GM12878 (cell line): ENCODE data around the gene NFE2L2. TPM values are rescaled to one million over a fixed set of nuclear protein-coding genes. Genes with fewer than 3 reads are reported as not detected.

ENCODE experiments used
- ATAC-seq: fragments of 200-7000 bp; cut with Tn5 transposase; 3 replicates; pipeline ENCODE4 v1.9.1; 2020; ENCODE audit warnings: mild to moderate bottlenecking, moderate library complexity
- BruUV-seq: library from RNA; stranded (reverse); fragments of 400-500 nt; replicated peaks from 2 replicates; lab custom pipeline; 2021; lab: Mats Ljungman, UMichigan
- CTCF ChIA-PET: fragments of 300-600 bp; sonication (Branson Sonifier 250); formaldehyde crosslinking; extraction: SDS; loops from one replicate; lab custom pipeline; 2021; ENCODE audit warnings: inconsistent platforms; lab: Yijun Ruan, JAX
- POLR2A ChIA-PET: fragments of 350-600 bp; formaldehyde crosslinking; extraction: SDS; loops from one replicate; lab custom pipeline; 2021; ENCODE audit warnings: inconsistent platforms; lab: Charles Lee
- RAD21 ChIA-PET: fragments of 300-600 bp; sonication (Branson Sonifier 250); formaldehyde crosslinking; loops from one replicate; lab custom pipeline; 2023; ENCODE audit warnings: antibody characterized with exemption; ENCODE audit not compliant: unreplicated experiment; lab: Charles Lee
- SMC1A ChIA-PET: fragments of 300-600 bp; sonication (Branson Sonifier 250); formaldehyde crosslinking; loops from one replicate; lab custom pipeline; 2023; ENCODE audit not compliant: unreplicated experiment, uncharacterized antibody; lab: Charles Lee
- DNase-seq: peaks from one replicate; pipeline ENCODE4 v3.0.0-alpha.2; 2011; ENCODE audit warnings: low read depth, low spot score
- FAIRE-seq: peaks from 3 replicates; lab custom pipeline; 2011; peaks lifted over from hg19 to GRCh38; lab: Jason Lieb, UNC
- H2AFZ ChIP-seq: 2 replicates; pipeline ENCODE4 v1.6.0; 2011; ENCODE audit warnings: low read depth, low read length, control low read depth; ENCODE audit not compliant: control insufficient read depth
- H3K27ac ChIP-seq: 2 replicates; pipeline ENCODE4 v1.5.1; 2011; ENCODE audit warnings: control low read depth; ENCODE audit not compliant: control insufficient read depth, insufficient read depth
- H3K27me3 ChIP-seq, 2 experiments: replicated peaks in 1 of 2; 2 replicates each; pipeline versions ENCODE4 v1.6.0 to v1.6.1; 2011; ENCODE audit warnings: low read length in 1 of 2; ENCODE audit not compliant: control insufficient read depth in 2 of 2, insufficient read depth in 2 of 2
- H3K36me3 ChIP-seq, 2 experiments: 2 replicates each; pipeline ENCODE4 v1.5.1; 2011; ENCODE audit warnings: low read length in 1 of 2; ENCODE audit not compliant: control insufficient read depth in 2 of 2, insufficient read depth in 2 of 2
- H3K4me1 ChIP-seq: 2 replicates; pipeline ENCODE4 v1.6.1; 2011; ENCODE audit warnings: mild to moderate bottlenecking, low read length, moderate library complexity, mixed read lengths; ENCODE audit not compliant: control insufficient read depth, insufficient read depth
- H3K4me2 ChIP-seq: 2 replicates; pipeline ENCODE4 v1.6.0; 2011; ENCODE audit warnings: control low read depth; ENCODE audit not compliant: control insufficient read depth, insufficient read depth
- H3K4me3 ChIP-seq: fragments of 200-600 bp; sonication (generic); 2 replicates; pipeline ENCODE4 v1.5.1; 2016
- H3K79me2 ChIP-seq: 2 replicates; pipeline ENCODE4 v1.6.0; 2011; ENCODE audit warnings: low read length; ENCODE audit not compliant: control insufficient read depth, insufficient read depth
- H3K9ac ChIP-seq: 2 replicates; pipeline ENCODE4 v1.8.0; 2011; ENCODE audit warnings: low read length, control low read depth, mixed read lengths; ENCODE audit not compliant: control insufficient read depth, insufficient read depth
- H3K9me3 ChIP-seq: replicated peaks from 3 replicates; pipeline ENCODE4 v1.5.1; 2011; ENCODE audit warnings: mild to moderate bottlenecking, low read length; ENCODE audit not compliant: control insufficient read depth, insufficient read depth
- H4K20me1 ChIP-seq: 2 replicates; pipeline ENCODE4 v1.6.0; 2011; ENCODE audit not compliant: control insufficient read depth, insufficient read depth
- CEBPZ ChIP-seq: fragments of 150-350 bp; IDR thresholded peaks from 2 replicates; pipeline ENCODE4 v1.6.1; 2016; ENCODE audit warnings: low read depth, low read length
- ESRRA ChIP-seq: IDR thresholded peaks from 2 replicates; pipeline ENCODE4 v1.6.1; 2012; ENCODE audit warnings: mild to moderate bottlenecking, low read length, improper control_type of control experiment
- HDGF ChIP-seq: fragments of 450-650 bp; IDR thresholded peaks from 2 replicates; pipeline ENCODE4 v1.6.1; 2016; ENCODE audit warnings: antibody characterized with exemption
- POLR2AphosphoS2 ChIP-seq: IDR thresholded peaks from 2 replicates; pipeline ENCODE4 v1.6.1; 2011; ENCODE audit warnings: low read depth, mild to moderate bottlenecking, low read length, improper control_type of control experiment, moderate library complexity
- SKIL ChIP-seq: fragments of 450-650 bp; IDR thresholded peaks from 2 replicates; pipeline ENCODE4 v1.6.1; 2017; ENCODE audit warnings: mild to moderate bottlenecking, low read depth, inconsistent platforms; ENCODE audit not compliant: poor library complexity, severe bottlenecking
- SMC3 ChIP-seq: IDR thresholded peaks from 2 replicates; pipeline ENCODE4 v1.6.1; 2011; ENCODE audit warnings: low read length, improper control_type of control experiment, borderline replicate concordance
- STAT3 ChIP-seq: IDR thresholded peaks from 2 replicates; pipeline ENCODE4 v1.6.1; 2011; ENCODE audit warnings: low read depth, low read length, improper control_type of control experiment
- TCF12 ChIP-seq: IDR thresholded peaks from 2 replicates; pipeline ENCODE4 v1.6.1; 2011; ENCODE audit warnings: low read depth, mild to moderate bottlenecking, low read length
- USF1 ChIP-seq: IDR thresholded peaks from 2 replicates; pipeline ENCODE4 v1.6.1; 2011; ENCODE audit warnings: borderline replicate concordance, low read depth, mild to moderate bottlenecking, moderate library complexity, mixed read lengths, low read length; ENCODE audit not compliant: insufficient read depth; ENCODE audit errors: extremely low read length
- WGBS: methylation state at CpG from one replicate; pipeline ENCODE4 v1.1.6; 2016; ENCODE audit warnings: low lambda C conversion rate; ENCODE audit not compliant: insufficient replicate concordance, insufficient coverage; ENCODE audit errors: missing lambda C conversion rate; 5-methylcytosine and 5-hydroxymethylcytosine counted together
- in situ Hi-C: fragments of 300-500 bp; cut with MboI; formaldehyde crosslinking; loops from 9 replicates; pipeline ENCODE4 v1.14.3; 2018; ENCODE audit warnings: mixed read lengths
- intact Hi-C: fragments of 100-400 bp; cut with micrococcal nuclease; formaldehyde crosslinking; loops from one replicate; pipeline ENCODE4 v1.14.2; 2022; ENCODE audit not compliant: unreplicated experiment
- polyA plus RNA-seq, 11 experiments: library from polyadenylated mRNA; depleted of rRNA in 4 of 11; unstranded in 6 of 11; stranded (reverse) in 5 of 11; fragments of >200 nt; fragmentation: Nextera tagmentation in 4 of 11; fragmentation: Illumina TruSeq in 1 of 11; extraction: Ambion mirVana in 4 of 11; extraction: Trizol in 1 of 11; gene quantifications; 1 replicate in 1 of 11; 2 replicates in 10 of 11; pipeline versions ENCODE4 v1.2.1 to v1.2.3, GENCODE V29; 2011 to 2016; ENCODE audit warnings: inconsistent platforms in 2 of 11, missing spikeins in 2 of 11, low read depth in 1 of 11
- total RNA-seq, 4 experiments: library from RNA; depleted of rRNA in 3 of 4; stranded (reverse); fragments of >200 nt in 3 of 4; fragmentation: Illumina TruSeq in 1 of 4; extraction: Trizol in 1 of 4; gene quantifications; 2 replicates each; pipeline versions ENCODE4 v1.2.1 to v1.2.3, GENCODE V29; 2013 to 2021

The NFE2L2 gene
- total and polyA plus RNA-seq, 10 of the 15 experiments (the other 5 are each of a cell fraction or from before 2014, with no cell fraction given), result 18.4 to 69.8 (median 37.1) TPM

GRCh38 chr2:177184606-177185005, 79.9 kb downstream of the NFE2L2 start:
- POLR2A ChIA-PET, result no interaction called here
- no peak overlapping the region for H2AFZ ChIP-seq
- no peak overlapping the region for H3K4me3 ChIP-seq
- RAD21 ChIA-PET, result interaction anchor here (1.2 kb wide), 1 partner anchor 81 kb away, joined by 3 read pairs; no protein-coding TSS in a partner anchor
- no peak overlapping the region for H3K9ac ChIP-seq
- SMC1A ChIA-PET, result interaction anchor here (0.6 to 1.0 kb wide), 4 partner anchors 11 to 68 kb away, joined by 3 read pairs; no protein-coding TSS in a partner anchor
- H3K4me1 ChIP-seq, result no peaks in the 10 kb centered on the region
- H3K36me3 ChIP-seq, result no peaks in the 10 kb centered on the region
- H3K27me3 ChIP-seq, result no peaks in the 10 kb centered on the region
- H3K79me2 ChIP-seq, result no peaks in the 10 kb centered on the region
- ATAC-seq, result no peak
- in situ Hi-C loops, result no loop called here
- CTCF ChIA-PET, result interaction anchor here (0.5 to 2.1 kb wide), 2 partner anchors 9 to 149 kb away, joined by 3 to 10 read pairs; no protein-coding TSS in a partner anchor
- no peaks in the 10 kb centered on the region for H4K20me1 ChIP-seq
- 100% methylated on average over 1 of the region's 1 CpG for WGBS
- DNase-seq, result no peak
- FAIRE-seq, result no peak
- no peak overlapping the region for H3K27ac ChIP-seq
- TF ChIP-seq TCF12 (no peak), STAT3 (no peak), ESRRA (no peak)
- TF ChIP-seq, all 136 proteins: peak for 0
- intact Hi-C loops, result no loop called here
- H3K9me3 ChIP-seq, result no peaks in the 10 kb centered on the region
- H3K4me2 ChIP-seq, result no peak overlapping the region
- no TSS peak for BruUV-seq

DNA sequence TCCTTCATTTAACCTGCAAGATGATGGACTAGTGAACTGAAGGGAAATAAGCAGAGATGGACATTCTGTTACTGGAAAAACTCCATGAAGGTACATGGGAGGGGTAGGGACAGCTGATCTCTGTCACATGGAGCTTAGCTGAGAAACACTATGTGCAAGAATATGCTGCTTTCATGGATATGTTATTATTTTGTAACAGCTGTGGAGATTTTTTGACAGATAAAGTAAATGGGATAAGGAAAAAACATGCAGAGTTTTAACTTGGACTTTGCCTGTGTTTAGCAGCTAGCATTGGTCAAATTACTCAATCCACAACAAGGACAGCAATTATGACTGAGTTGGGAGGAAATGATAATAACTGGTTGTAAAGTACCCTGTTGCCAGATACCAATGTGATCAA, 80.7 kb downstream of the NFE2L2 start:
- H3K27ac ChIP-seq, result no peak overlapping the region
- H3K36me3 ChIP-seq, result no peaks in the 10 kb centered on the region
- ChIA-PET RAD21 (no interaction called here), CTCF (interaction anchor here (1.2 to 1.5 kb wide), 2 partner anchors 19 to 110 kb away, joined by 3 to 6 read pairs; no protein-coding TSS in a partner anchor)
- no peak for FAIRE-seq
- no peaks in the 10 kb centered on the region for H4K20me1 ChIP-seq
- no peaks in the 10 kb centered on the region for H3K9me3 ChIP-seq
- BruUV-seq, result no TSS peak
- H3K79me2 ChIP-seq, result no peaks in the 10 kb centered on the region
- in situ Hi-C loops, result no loop called here
- no peaks in the 10 kb centered on the region for H3K27me3 ChIP-seq
- no peak overlapping the region for H3K4me2 ChIP-seq
- no peak for TF ChIP-seq SMC3
- TF ChIP-seq USF1, result no peak
- no peak for TF ChIP-seq CEBPZ
- no peak for TF ChIP-seq POLR2AphosphoS2
- TF ChIP-seq SKIL, result no peak
- no peak for TF ChIP-seq HDGF
- TF ChIP-seq, all 136 proteins: peak for 0
- H3K4me1 ChIP-seq, result no peaks in the 10 kb centered on the region
- ATAC-seq, result no peak
- SMC1A ChIA-PET, result interaction anchor here (0.7 kb wide), 1 partner anchor 11 kb away, joined by 3 read pairs; no protein-coding TSS in a partner anchor
- no peak for DNase-seq
- no peak overlapping the region for H3K4me3 ChIP-seq
- H3K9ac ChIP-seq, result no peak overlapping the region
- no peak overlapping the region for H2AFZ ChIP-seq
- POLR2A ChIA-PET, result no interaction called here
- intact Hi-C loops, result no loop called here
